ENCODE data around the gene ARHGEF3.

The ARHGEF3 gene

DNA sequence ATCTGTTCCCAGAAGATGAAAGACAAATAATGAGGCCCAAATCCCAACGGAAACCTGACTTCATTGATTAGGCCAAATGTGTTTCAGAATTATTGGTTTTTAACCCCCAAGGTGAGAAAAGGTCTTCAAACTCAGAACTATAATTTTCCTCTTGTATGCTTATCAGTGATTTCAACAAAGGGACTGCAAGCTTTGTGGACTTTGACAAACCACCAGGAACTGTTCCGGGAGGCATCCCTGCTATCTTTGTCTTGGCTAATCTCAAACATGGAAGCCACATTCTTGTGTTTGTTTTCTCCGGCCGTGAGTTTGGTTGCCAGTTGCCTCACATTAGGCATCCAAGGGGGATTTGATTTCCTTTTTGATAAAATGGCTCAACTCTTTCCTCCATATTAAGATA lies 19.5 kb downstream of the ARHGEF3 start:
- no peak for DNase-seq (ENCODE audit: low read depth)
- TF ChIP-seq, protein P1, sequence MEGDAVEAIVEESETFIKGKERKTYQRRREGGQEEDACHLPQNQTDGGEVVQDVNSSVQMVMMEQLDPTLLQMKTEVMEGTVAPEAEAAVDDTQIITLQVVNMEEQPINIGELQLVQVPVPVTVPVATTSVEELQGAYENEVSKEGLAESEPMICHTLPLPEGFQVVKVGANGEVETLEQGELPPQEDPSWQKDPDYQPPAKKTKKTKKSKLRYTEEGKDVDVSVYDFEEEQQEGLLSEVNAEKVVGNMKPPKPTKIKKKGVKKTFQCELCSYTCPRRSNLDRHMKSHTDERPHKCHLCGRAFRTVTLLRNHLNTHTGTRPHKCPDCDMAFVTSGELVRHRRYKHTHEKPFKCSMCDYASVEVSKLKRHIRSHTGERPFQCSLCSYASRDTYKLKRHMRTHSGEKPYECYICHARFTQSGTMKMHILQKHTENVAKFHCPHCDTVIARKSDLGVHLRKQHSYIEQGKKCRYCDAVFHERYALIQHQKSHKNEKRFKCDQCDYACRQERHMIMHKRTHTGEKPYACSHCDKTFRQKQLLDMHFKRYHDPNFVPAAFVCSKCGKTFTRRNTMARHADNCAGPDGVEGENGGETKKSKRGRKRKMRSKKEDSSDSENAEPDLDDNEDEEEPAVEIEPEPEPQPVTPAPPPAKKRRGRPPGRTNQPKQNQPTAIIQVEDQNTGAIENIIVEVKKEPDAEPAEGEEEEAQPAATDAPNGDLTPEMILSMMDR (conservative IDR thresholded peaks at IDR 0.05; ENCODE audit: control insufficient read depth, insufficient read depth, low read depth, low read length): no peak
- no peak overlapping the region for H3K4me3 ChIP-seq (ENCODE audit: control insufficient read depth, low read depth, low read length)

DNA sequence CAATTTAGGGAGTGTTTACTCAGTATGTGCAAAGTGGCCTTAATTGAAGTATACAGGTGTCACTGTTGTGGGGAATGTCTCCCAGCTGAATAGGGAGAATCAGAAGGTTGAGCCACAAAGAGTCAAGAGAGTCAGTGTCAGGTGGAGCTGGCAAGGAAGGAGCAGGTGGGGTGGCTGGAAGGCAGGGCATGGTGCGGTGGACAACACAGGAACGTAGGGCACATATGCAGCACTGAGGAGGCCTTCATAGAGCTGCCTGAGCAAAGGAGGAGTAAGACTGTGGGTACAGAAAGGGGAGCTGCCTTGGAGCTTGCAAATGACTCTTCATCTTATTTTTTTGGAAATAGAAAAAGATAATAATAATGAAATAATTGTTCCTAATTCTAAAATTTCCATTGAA lies 20.0 kb downstream of the ARHGEF3 start:
- H3K4me3 ChIP-seq (ENCODE audit: control insufficient read depth, low read depth, low read length): no peak overlapping the region
- TF ChIP-seq, protein P1 (conservative IDR thresholded peaks at IDR 0.05; ENCODE audit: control insufficient read depth, insufficient read depth, low read depth, low read length): no peak
- no peak for DNase-seq (ENCODE audit: low read depth)

DNA sequence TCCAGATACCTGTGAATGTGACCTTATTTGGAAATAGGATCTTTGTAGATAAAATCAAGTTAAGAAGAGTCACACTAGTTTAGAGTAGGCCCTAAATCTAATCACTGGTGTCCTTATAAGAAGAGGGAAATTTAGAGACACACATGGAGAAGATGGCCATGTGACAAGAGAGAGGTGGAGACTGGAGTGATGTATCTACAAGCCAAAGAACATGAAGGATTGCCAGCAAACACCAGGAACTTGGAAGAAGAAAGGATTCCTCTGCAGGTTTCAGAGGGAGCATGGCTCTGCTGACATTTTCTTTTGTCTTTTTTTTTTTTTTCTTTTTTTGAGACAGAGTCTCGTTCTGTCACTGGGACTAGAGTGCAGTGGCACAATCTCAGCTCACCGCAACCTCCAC lies 20.8 kb downstream of the ARHGEF3 start:
- TF ChIP-seq, protein P1 (conservative IDR thresholded peaks at IDR 0.05; ENCODE audit: control insufficient read depth, insufficient read depth, low read depth, low read length): no peak
- no peak overlapping the region for H3K4me3 ChIP-seq (ENCODE audit: control insufficient read depth, low read depth, low read length)
- no peak for DNase-seq (ENCODE audit: low read depth)

DNA sequence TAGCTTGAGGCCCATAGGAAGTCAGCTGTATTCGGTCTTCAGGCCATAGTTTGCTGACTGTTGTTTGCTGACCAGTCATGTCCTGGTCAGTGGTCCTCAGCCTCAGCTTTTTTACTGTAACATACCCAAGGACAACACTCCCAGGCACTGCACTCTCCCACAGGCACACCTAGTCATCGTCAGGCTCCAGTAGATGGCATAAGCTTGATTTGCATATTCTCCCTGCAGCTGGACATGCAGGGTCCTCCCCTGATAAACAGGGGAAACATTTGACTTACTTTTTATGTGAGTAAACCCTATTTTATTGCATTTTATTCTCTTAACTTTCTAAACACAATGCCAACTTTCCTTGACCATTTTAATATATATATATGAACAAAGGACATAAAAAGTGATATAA lies 22.9 kb downstream of the ARHGEF3 start:
- no peak overlapping the region for H3K4me3 ChIP-seq (ENCODE audit: control insufficient read depth, low read depth, low read length)
- TF ChIP-seq, protein P1 (conservative IDR thresholded peaks at IDR 0.05; ENCODE audit: control insufficient read depth, insufficient read depth, low read depth, low read length): no peak
- no peak for DNase-seq (ENCODE audit: low read depth)

DNA sequence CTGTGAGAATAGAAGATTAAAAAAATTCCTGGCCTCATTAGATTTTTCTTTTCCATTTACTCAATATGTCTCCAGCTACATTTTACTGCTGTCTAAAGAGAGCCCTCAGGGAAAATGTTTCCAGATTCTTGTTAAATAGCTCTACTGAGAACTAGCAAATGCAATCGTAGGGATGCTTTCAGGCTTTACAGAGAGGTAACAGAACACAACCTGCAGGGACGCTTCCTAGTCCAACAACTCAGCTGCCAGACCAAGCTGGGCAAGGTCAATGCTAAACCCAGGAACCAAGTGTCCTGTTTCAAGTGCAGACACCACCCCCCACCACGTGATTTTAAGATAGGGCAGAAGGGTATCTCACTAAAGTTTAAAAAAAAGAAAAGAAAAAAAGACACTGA lies 25.2 kb downstream of the ARHGEF3 start:
- DNase-seq (ENCODE audit: low read depth): no peak
- TF ChIP-seq, protein P1 (conservative IDR thresholded peaks at IDR 0.05; ENCODE audit: control insufficient read depth, insufficient read depth, low read depth, low read length): no peak

DNA sequence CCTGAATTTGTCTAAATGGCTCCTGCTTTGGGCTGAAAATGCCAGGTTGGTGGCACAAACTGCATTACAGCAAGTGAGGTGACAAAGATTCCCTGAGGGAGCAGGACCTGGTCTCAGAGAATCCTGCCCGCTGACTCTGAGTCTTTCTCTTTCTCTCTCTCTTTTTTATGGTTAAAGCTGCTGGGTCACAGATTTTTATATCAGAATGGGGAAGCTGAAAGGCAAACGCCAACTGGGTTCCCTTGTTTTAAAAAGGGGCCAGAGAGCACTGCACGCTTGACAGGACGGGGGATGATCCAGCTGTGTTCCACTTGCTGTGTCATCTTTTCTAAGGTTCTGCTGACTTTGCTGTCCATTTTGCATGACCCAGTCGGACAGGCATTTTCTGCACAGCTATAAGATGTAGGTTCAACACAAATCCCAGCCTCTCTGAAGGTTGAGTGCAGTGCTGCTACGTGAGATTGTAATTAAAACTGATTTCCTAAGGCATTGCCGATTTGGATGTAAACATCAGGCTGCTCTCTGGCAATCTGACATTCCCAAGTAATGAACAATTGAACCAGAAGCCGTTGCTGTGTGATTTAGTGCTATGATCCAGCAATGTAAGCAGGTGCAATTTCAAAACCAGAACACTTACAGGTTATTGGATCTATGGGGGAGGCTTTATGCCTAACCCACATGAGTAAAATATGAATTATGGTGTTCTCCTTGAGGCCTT lies 25.8 kb downstream of the ARHGEF3 start:
- no peak for DNase-seq (ENCODE audit: low read depth)
- TF ChIP-seq, protein P1 (conservative IDR thresholded peaks at IDR 0.05; ENCODE audit: control insufficient read depth, insufficient read depth, low read depth, low read length): no peak
- no peak overlapping the region for H3K4me3 ChIP-seq (ENCODE audit: control insufficient read depth, low read depth, low read length)

More for the DNA sequence above, 25.2 kb downstream of the ARHGEF3 start:
- no peak overlapping the region for H3K4me3 ChIP-seq (ENCODE audit: control insufficient read depth, low read depth, low read length)
